ENCODE data around the gene SMIM11. TPM values are rescaled to one million over a fixed set of nuclear protein-coding genes. Genes with fewer than 3 reads are reported as not detected.

The SMIM11 gene
- total and polyA plus RNA-seq, 2 of the 4 experiments (the other 2 are of a cell fraction) = 3.6 to 8.8 TPM

- ATAC-seq (ENCODE audit: low read depth) = no peak
- intact Hi-C loops (cut with micrococcal nuclease) = no loop called here
- no CpG with 5 or more reads among the region's 3 CpGs for WGBS, 2 experiments (ENCODE audit: extremely low coverage in 2 of 2, insufficient read length in 1 of 2)
Observed at GRCh38 chr21:34362670-34363069, 12.6 kb upstream of the SMIM11 start.

More at GRCh38 chr21:34362670-34363069, 12.6 kb upstream of the SMIM11 start:
- no peak overlapping the region for H2BK15ac ChIP-seq (ENCODE audit: low read depth, low read length)
- ChIA-PET CTCF (interaction anchor here (0.7 to 2.4 kb wide), 4 partner anchors 24 to 439 kb away, joined by 3 to 7 read pairs (median 4); no protein-coding TSS in a partner anchor), POLR2A (ENCODE audit: unreplicated experiment) (no interaction called here)
- H2AK5ac ChIP-seq (ENCODE audit: low read depth, low read length) = no peak overlapping the region
- no peak overlapping the region for H3K4ac ChIP-seq (ENCODE audit: low read depth, low read length)
- no peak overlapping the region for H3K23ac ChIP-seq (ENCODE audit: low read depth, low read length)
- dilution Hi-C loops (cut with HindIII; ENCODE audit: low sequenced_read_pairs, unreplicated experiment) (no loop called here), in situ Hi-C loops (cut with MboI; ENCODE audit: low sequenced_read_pairs) (no loop called here)
- H3K9ac ChIP-seq (ENCODE audit: low read depth, low read length) = no peak overlapping the region
- H3K27me3 ChIP-seq (ENCODE audit: control insufficient read depth, insufficient read depth, low read length) = peaks cover 13% of the 10 kb centered on the region
- no peak overlapping the region for H3K14ac ChIP-seq (replicated peaks; ENCODE audit: low read depth, low read length)
- H2AK9ac ChIP-seq (replicated peaks; ENCODE audit: low read depth, low read length, poor library complexity) = no peak overlapping the region
- H3K9me3 ChIP-seq (ENCODE audit: control insufficient read depth, insufficient read depth, low read length) = peaks cover 4% of the 10 kb centered on the region
- H3K27ac ChIP-seq (ENCODE audit: insufficient read depth, low read length) = no peak overlapping the region
- DNase-seq = no peak
- H2BK120ac ChIP-seq (ENCODE audit: low read depth, low read length) = no peak overlapping the region
- H4K91ac ChIP-seq (ENCODE audit: insufficient read depth, low read depth, low read length) = no peak overlapping the region
- H2BK20ac ChIP-seq (ENCODE audit: low read depth, low read length) = no peak overlapping the region
- H2AFZ ChIP-seq (replicated peaks; ENCODE audit: low read length, poor library complexity) = no peak overlapping the region
- H4K20me1 ChIP-seq (ENCODE audit: insufficient read depth, low read length) = no peaks in the 10 kb centered on the region
- no TSS peak for BruUV-seq (replicated peaks)
- H2BK5ac ChIP-seq (ENCODE audit: low read depth, low read length, poor library complexity, severe bottlenecking) = no peak overlapping the region
- H4K5ac ChIP-seq (ENCODE audit: low read depth, low read length) = no peak overlapping the region
- H3K4me1 ChIP-seq (ENCODE audit: control insufficient read depth, insufficient read depth, low read length) = no peaks in the 10 kb centered on the region
- H3K18ac ChIP-seq (ENCODE audit: low read depth, low read length) = no peak overlapping the region
- H4K8ac ChIP-seq (ENCODE audit: low read depth in 2 of 2, low read length in 2 of 2) = no peak overlapping the region
- no peaks in the 10 kb centered on the region for H3K9me1 ChIP-seq (ENCODE audit: insufficient read depth, low read length)
- TF ChIP-seq USF2 (IDR thresholded peaks at IDR 0.05; ENCODE audit: low read depth, low read length) (no peak), RFX5 (IDR thresholded peaks at IDR 0.05; ENCODE audit: low read depth, low read length) (no peak), CTCF (conservative IDR thresholded peaks at IDR 0.05; ENCODE audit: low read depth, low read length) (no peak), FOS (IDR thresholded peaks at IDR 0.05; ENCODE audit: low read depth, low read length) (no peak), POLR2A (IDR thresholded peaks at IDR 0.05; ENCODE audit: low read depth, low read length) (no peak), CEBPB (IDR thresholded peaks at IDR 0.05; ENCODE audit: low read depth, low read length) (no peak)
- no peaks in the 10 kb centered on the region for H3K79me1 ChIP-seq (ENCODE audit: low read depth in 1 of 2, low read length in 2 of 2)
- H3K56ac ChIP-seq (ENCODE audit: extremely low read depth, insufficient read depth, low read length) = no peak overlapping the region
- no peak overlapping the region for H3K4me3 ChIP-seq (ENCODE audit: insufficient read depth, low read depth, low read length)
- H3K36me3 ChIP-seq (ENCODE audit: control insufficient read depth, insufficient read depth, low read length) = no peaks in the 10 kb centered on the region
- no peak overlapping the region for H3K4me2 ChIP-seq (ENCODE audit: low read depth, low read length)

Measured in IMR-90 (cell line).